Left ventricle myocardium inferior (tissue), 1 donor: Measurements from ENCODE around the gene PIK3C2G. TPM values are rescaled to one million over a fixed set of nuclear protein-coding genes. Genes with fewer than 3 reads are reported as not detected.

Experiments
- DNase-seq: peaks from one replicate; pipeline ENCODE4 v3.0.0-alpha.2; 2020
- H3K27ac ChIP-seq: fragments of 200-600 bp; replicated peaks from 2 replicates; pipeline ENCODE4 v1.8.0; 2021
- H3K27me3 ChIP-seq: fragments of 200-600 bp; 2 replicates; pipeline ENCODE4 v1.8.0; 2021; ENCODE audit warnings: low read depth
- H3K36me3 ChIP-seq: fragments of 200-600 bp; 2 replicates; pipeline ENCODE4 v1.8.0; 2021
- H3K4me1 ChIP-seq: fragments of 200-600 bp; 2 replicates; pipeline ENCODE4 v1.8.0; 2021
- H3K4me3 ChIP-seq: fragments of 200-600 bp; 2 replicates; pipeline ENCODE4 v1.8.0; 2021; ENCODE audit warnings: mild to moderate bottlenecking, moderate library complexity
- H3K9me3 ChIP-seq: fragments of 200-600 bp; replicated peaks from 2 replicates; pipeline ENCODE4 v1.8.0; 2021
- intact Hi-C: fragments of 100-400 bp; cut with micrococcal nuclease; formaldehyde crosslinking; loops from one replicate; pipeline ENCODE4 v1.11.0; 2022
- total RNA-seq: library from RNA; stranded (reverse); fragmentation: NEBNext Ultra II Directional; extraction: Animal tissue kit (Norgen Biotek cat#: 25700); gene quantifications from one replicate; pipeline ENCODE4 v1.2.1, GENCODE V29; 2021
- TF ChIP-seq, protein P1 (sequence below): fragments of 200-600 bp; IDR thresholded peaks from 2 replicates; pipeline ENCODE4 v1.8.0; 2021; ENCODE audit warnings: antibody characterized with exemption, mild to moderate bottlenecking, borderline replicate concordance
- donor health status: DM: no; HTN: yes; CAD: no; lungs with severe emphysema.

The PIK3C2G gene
- total RNA-seq, 1 donor from 2014 or later, result not detected

DNA sequence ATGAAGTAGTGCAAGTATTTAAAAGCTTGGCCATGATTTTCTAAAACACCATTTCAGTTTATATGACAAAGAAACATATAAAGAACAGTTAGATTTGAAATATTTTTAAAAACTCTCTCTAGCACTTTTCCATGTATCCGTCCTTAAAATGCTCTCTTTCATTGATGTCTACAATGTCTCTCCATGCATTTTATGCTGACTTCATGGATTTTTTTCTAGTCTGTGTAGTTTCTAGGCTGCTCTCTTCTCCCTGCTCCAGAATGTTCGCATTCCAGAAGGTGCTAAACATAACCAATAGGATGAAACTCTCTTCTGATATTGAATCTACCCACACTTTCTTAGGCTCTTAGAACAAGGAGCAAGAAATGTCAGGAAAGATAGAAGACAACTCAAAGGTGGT, 351.7 kb downstream of the PIK3C2G start:
- H3K27me3 ChIP-seq, result no peaks in the 10 kb centered on the region
- H3K4me1 ChIP-seq, result no peaks in the 10 kb centered on the region
- no peak overlapping the region for H3K27ac ChIP-seq
- intact Hi-C loops, result no loop called here
- H3K36me3 ChIP-seq, result no peaks in the 10 kb centered on the region
- TF ChIP-seq, protein P1, sequence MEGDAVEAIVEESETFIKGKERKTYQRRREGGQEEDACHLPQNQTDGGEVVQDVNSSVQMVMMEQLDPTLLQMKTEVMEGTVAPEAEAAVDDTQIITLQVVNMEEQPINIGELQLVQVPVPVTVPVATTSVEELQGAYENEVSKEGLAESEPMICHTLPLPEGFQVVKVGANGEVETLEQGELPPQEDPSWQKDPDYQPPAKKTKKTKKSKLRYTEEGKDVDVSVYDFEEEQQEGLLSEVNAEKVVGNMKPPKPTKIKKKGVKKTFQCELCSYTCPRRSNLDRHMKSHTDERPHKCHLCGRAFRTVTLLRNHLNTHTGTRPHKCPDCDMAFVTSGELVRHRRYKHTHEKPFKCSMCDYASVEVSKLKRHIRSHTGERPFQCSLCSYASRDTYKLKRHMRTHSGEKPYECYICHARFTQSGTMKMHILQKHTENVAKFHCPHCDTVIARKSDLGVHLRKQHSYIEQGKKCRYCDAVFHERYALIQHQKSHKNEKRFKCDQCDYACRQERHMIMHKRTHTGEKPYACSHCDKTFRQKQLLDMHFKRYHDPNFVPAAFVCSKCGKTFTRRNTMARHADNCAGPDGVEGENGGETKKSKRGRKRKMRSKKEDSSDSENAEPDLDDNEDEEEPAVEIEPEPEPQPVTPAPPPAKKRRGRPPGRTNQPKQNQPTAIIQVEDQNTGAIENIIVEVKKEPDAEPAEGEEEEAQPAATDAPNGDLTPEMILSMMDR, result no peak
- no peak overlapping the region for H3K4me3 ChIP-seq
- no peak for DNase-seq
- H3K9me3 ChIP-seq, result no peaks in the 10 kb centered on the region

DNA sequence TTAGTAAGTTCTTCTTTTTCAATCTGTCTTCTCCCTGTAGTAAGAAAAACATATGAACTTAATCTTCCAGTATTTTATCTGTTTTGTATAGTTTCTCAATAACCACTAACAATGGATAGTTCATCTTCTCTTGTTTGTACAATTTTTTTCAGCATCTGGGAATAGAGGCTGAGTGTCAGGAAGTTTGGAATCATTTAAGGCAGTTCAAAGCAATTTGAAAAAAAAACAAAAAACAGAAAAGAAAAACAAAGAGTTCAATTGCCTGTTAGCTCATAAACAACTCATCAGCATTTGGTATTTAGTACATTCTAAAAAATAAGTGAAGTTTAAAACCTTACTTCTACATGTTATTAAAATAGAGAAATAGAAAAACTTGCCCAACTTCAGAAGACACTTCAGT, 359.7 kb downstream of the PIK3C2G start:
- intact Hi-C loops, result no loop called here
- Histone ChIP-seq H3K9me3 (peaks cover 8% of the 10 kb centered on the region), H3K27ac (no peak overlapping the region), H3K27me3 (no peaks in the 10 kb centered on the region), H3K4me1 (no peaks in the 10 kb centered on the region), H3K4me3 (no peak overlapping the region), H3K36me3 (no peaks in the 10 kb centered on the region)
- no peak for DNase-seq
- TF ChIP-seq, protein P1, result no peak

DNA sequence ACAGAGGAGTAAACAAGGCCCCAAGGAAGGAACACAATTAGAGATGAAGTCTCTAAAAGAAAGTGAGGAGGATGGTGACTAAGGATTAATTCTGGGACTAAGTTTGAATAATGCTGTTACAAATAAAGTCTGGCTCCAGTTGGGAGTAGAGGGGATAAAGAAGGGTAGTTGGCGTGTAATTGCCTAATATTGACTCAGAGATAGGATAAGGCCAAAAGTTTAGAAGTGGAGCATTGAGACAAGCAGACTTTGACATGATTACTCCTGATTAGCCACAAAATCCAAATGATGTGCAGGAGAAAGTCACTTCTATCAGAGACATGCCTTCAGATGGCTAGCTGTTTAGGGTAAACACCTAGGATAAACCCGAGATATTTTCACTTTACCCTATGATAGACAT, 368.1 kb downstream of the PIK3C2G start:
- DNase-seq, result no peak
- no peaks in the 10 kb centered on the region for H3K4me1 ChIP-seq
- TF ChIP-seq, protein P1, result no peak
- no peak overlapping the region for H3K27ac ChIP-seq
- H3K4me3 ChIP-seq, result no peak overlapping the region
- intact Hi-C loops, result no loop called here
- no peaks in the 10 kb centered on the region for H3K36me3 ChIP-seq
- no peaks in the 10 kb centered on the region for H3K27me3 ChIP-seq
- H3K9me3 ChIP-seq, result peaks cover 27% of the 10 kb centered on the region

DNA sequence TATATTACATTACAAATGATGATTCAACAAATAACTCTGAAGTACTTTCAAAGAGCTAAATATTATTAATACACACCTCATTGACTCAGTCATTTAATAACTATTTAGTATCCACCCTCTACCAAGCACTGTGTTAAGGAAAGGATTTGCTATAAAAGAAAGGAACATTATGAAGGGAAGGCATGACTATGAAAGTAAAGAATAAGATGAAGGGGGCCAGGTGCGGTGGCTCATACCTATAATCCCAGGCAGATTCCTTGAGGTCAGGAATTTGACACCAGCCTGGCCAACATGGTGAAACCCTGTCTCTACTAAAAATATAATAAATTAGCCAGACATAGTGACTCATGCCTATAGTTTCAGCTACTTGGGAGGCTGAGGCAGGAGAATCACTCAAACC, 368.6 kb downstream of the PIK3C2G start:
- H3K9me3 ChIP-seq, result peaks cover 27% of the 10 kb centered on the region
- TF ChIP-seq, protein P1, result no peak
- intact Hi-C loops, result no loop called here
- no peak overlapping the region for H3K4me3 ChIP-seq
- no peaks in the 10 kb centered on the region for H3K27me3 ChIP-seq
- H3K4me1 ChIP-seq, result no peaks in the 10 kb centered on the region
- no peaks in the 10 kb centered on the region for H3K36me3 ChIP-seq
- H3K27ac ChIP-seq, result no peak overlapping the region
- DNase-seq, result no peak

DNA sequence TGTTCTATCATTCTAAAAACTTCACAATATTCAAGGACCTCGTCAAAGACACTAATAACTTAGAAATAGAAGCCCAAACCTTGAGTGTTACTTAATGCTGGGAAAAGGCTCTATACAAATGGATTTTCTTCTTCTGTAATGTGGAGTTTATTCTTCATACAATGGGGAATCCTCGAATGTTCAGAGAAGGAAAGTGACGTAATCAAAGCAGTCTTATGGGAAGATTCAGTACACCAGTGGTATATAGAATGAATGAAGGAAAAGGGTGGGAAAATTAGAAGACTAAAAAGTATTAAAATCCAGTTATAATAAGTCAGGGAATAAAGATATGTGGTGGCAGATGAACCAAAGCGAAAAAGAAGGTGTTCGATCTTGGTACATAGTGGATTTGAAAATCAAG, 370.0 kb downstream of the PIK3C2G start:
- intact Hi-C loops, result no loop called here
- TF ChIP-seq, protein P1, result no peak
- Histone ChIP-seq H3K4me3 (no peak overlapping the region), H3K4me1 (no peaks in the 10 kb centered on the region), H3K27me3 (no peaks in the 10 kb centered on the region), H3K9me3 (peaks cover 15% of the 10 kb centered on the region), H3K27ac (no peak overlapping the region), H3K36me3 (no peaks in the 10 kb centered on the region)
- no peak for DNase-seq

DNA sequence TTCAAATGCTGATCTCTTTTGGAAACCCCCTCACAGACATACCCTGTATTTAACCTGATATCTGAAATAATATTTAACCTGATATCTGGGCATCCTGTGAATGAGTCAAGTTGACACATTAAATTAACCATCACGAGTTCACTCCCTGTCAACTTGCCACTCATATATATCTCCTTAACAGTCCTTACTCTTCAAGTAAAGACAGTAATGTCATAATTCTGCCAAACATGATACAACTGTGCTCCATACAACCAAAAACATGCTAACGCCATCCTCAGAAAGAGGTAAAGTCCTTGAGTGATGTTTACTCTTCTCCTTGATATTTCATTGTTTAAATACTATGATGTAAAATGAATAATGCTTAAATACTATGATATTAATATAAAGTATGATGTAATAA, 371.5 kb downstream of the PIK3C2G start:
- intact Hi-C loops, result no loop called here
- TF ChIP-seq, protein P1, result no peak

More for the DNA sequence above, 371.5 kb downstream of the PIK3C2G start:
- DNase-seq, result no peak
- H3K4me3 ChIP-seq, result no peak overlapping the region
- H3K36me3 ChIP-seq, result no peaks in the 10 kb centered on the region
- peaks cover under 1% of the 10 kb centered on the region for H3K9me3 ChIP-seq
- H3K4me1 ChIP-seq, result no peaks in the 10 kb centered on the region
- no peaks in the 10 kb centered on the region for H3K27me3 ChIP-seq
- H3K27ac ChIP-seq, result no peak overlapping the region
